22Rv1 (cell line): Measurements from ENCODE around the gene KCNQ5.

Experiments
- H3K27ac ChIP-seq: fragments of 450-650 bp; 2 replicates; pipeline ENCODE4 v1.5.1; 2017
- CTCF ChIP-seq: fragments of 450-650 bp; IDR thresholded peaks from 2 replicates; pipeline ENCODE4 v1.5.1; 2017; ENCODE audit warnings: mild to moderate bottlenecking
- ZFX ChIP-seq: fragments of 450-650 bp; IDR thresholded peaks from 2 replicates; pipeline ENCODE4 v1.6.1; 2017; ENCODE audit warnings: antibody characterized with exemption, borderline replicate concordance

Gene KCNQ5

GRCh38 chr6:72933233-72933632 is 311.4 kb downstream of the KCNQ5 start:
- no peak overlapping the region for H3K27ac ChIP-seq
- TF ChIP-seq CTCF (no peak), ZFX (no peak)

GRCh38 chr6:72936766-72937559 is 315.1 kb downstream of the KCNQ5 start:
- no peak for TF ChIP-seq ZFX
- TF ChIP-seq CTCF = no peak
- H3K27ac ChIP-seq = no peak overlapping the region

- H3K27ac ChIP-seq = no peak overlapping the region
- no peak for TF ChIP-seq ZFX
- no peak for TF ChIP-seq CTCF
Observed at GRCh38 chr6:72938104-72938503, 316.2 kb downstream of the KCNQ5 start.

GRCh38 chr6:72939004-72939403 is 317.1 kb downstream of the KCNQ5 start:
- no peak overlapping the region for H3K27ac ChIP-seq
- no peak for TF ChIP-seq ZFX
- no peak for TF ChIP-seq CTCF

- no peak for TF ChIP-seq CTCF
- no peak for TF ChIP-seq ZFX
- no peak overlapping the region for H3K27ac ChIP-seq
Observed at GRCh38 chr6:72940265-72940664, 318.4 kb downstream of the KCNQ5 start.

- TF ChIP-seq CTCF (no peak), ZFX (no peak)
Observed at GRCh38 chr6:72941263-72941662, 319.4 kb downstream of the KCNQ5 start.

GRCh38 chr6:72941751-72942150 is 319.9 kb downstream of the KCNQ5 start:
- no peak overlapping the region for H3K27ac ChIP-seq
- TF ChIP-seq ZFX = no peak
- TF ChIP-seq CTCF = no peak

More at GRCh38 chr6:72941263-72941662, 319.4 kb downstream of the KCNQ5 start:
- no peak overlapping the region for H3K27ac ChIP-seq
